ENCODE data around the gene OR8S1.

OR8S1 gene

GRCh38 chr12:48556631-48557030, 31.2 kb downstream of the OR8S1 start:
- DNase-seq (ENCODE audit: low read depth) = no peak

GRCh38 chr12:48557919-48558318, 32.5 kb downstream of the OR8S1 start:
- no peak for DNase-seq (ENCODE audit: low read depth)

- DNase-seq (ENCODE audit: low read depth) = no peak
These were observed 42.3 kb downstream of the OR8S1 start for GRCh38 chr12:48567731-48568130.

GRCh38 chr12:48569946-48570345, 44.5 kb downstream of the OR8S1 start, which contains the start of gene LALBA:
Gene LALBA (minus strand): TSS chr12:48570046. CDS start chr12:48570020, 26 bp downstream.
- DNase-seq (ENCODE audit: low read depth) = no peak

GRCh38 chr12:48572326-48572725, 46.9 kb downstream of the OR8S1 start:
- DNase-seq (ENCODE audit: low read depth) = no peak

All from activated T-cell treated with anti-CD3 and anti-CD28 coated beads for 24 hours (primary cell).